Measurements from ENCODE around the gene ANO6.
"Not testable (repeated sequence)": the region's sequence is repeated elsewhere in the genome, so short reads cannot be mapped to it uniquely, and the experiment has no call there.

ANO6 gene

DNA sequence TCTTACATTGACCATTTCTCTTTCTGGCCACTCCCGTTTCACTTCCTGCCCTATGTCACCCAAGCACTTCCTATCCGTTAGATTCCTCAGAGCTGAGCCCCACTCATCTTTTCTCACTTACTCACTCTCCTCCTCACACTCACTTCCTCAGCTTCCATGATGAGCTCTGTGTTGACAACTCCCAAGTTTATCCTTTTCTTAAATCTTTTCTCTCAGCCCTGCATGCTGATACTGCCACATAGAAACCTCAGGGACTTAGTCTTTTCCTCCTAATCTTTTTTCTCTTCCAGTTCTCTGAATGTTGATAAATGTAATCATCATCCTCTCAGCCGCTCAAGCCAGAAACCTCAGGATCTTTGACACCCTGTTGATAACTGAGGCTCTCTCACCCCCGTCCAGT is 99.6 kb downstream of the ANO6 start:
- DNase-seq: no peak

DNA sequence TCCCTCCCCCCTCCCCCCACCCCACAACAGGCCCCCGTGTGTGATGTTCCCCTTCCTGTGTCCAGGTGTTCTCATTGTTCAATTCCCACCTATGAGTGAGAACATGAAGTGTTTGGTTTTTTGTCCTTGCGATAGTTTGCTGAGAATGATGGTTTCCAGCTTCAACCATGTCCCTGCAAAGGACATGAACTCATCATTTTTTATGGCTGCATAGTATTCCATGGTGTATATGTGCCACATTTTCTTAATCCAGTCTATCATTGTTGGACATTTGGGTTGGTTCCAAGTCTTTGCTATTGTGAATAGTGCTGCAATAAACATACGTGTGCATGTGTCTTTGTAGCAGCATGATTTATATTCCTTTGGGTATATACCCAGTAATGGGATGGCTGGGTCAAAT is 101.4 kb downstream of the ANO6 start:
- not testable (repeated sequence) for DNase-seq

DNA sequence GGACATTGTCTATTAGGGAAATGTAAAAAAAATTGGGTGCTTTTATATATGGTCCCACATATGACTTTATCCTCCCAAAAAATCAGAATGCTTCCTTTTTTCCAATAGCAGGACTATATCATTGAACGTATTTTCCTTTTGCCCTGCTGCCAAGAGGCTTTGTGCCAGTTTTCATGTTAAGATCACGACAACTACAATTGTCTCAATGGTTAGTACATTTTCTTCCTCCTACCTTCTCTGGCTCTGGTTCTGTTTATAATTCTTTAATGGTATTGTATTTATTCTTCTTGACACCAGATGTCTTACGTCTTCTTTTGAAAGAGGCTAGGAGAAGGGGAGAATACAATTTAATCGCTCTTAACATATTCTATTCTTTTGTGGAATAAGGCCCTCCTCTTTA is 106.9 kb downstream of the ANO6 start:
- no peak for DNase-seq

- no peak for DNase-seq
Observed at GRCh38 chr12:45324391-45324790, 108.5 kb downstream of the ANO6 start.

DNA sequence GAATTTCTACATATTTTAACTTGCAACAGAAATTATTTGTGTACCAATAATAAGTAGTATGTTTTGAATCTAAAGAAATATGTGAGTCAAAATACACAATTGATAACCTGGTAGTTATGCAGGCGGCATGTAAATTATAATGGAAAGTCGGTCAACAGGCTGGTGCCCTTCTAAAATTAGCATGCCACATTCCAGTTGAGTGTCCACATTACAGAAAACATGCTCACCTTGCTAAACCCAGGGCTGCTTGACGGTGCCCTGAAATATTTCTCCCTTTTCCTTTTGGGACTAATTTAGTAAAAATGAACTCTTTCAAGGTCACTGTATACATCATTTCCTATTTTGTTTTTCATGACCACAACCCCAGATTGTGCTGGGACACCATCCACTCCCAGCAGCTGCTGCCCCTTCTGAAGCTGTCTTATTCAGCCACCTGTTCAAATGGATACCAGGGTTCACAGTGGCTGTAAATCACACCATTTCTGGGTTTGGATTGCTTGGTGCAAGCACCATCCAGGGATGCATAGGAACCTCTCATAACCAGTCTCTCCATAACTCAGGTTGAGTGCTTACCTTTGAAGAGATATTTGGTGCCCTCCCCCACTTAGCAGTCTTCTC is 110.6 kb downstream of the ANO6 start:
- DNase-seq: no peak

GRCh38 chr12:45327823-45328383 is 112.0 kb downstream of the ANO6 start:
- DNase-seq: no peak

DNA sequence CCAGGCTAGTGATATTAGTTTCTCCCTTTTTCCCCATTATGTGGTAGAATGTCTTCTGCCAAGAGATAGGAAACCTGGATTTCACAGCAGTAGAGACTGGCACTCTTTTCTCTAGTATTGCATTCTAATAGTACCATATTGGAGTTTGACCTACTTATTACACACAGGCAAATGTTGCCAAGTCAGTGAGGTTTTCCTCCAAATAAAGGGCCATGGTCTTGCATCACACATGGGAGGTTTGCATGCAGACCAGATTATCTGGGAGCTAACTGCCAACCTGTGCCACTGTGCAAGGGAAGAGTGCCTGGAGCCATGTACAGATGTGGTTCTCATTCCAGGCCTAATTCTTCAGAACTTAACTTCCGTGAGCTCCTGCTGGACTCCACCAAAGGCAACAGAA is 113.3 kb downstream of the ANO6 start:
- DNase-seq: no peak

DNA sequence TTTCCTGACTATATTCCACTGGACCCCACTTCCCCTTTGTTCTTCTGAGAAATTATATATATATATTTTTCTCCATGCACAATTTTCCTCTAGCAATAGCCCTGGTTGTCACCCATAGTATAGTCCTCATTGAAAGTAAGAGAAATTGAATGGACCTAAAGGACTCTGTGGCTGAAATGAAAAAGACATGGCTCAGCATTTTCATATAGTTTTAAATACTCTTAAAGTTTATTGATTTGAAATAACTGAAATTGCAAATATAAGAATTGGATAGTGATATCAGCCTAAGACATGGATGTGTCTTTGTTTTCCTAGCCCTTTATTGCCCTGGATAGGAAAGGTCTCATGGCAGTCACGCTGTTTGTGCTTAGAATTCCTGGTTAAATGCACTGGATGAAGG is 113.8 kb downstream of the ANO6 start:
- no peak for DNase-seq

GRCh38 chr12:45331552-45331951 is 115.7 kb downstream of the ANO6 start:
- DNase-seq: no peak

GRCh38 chr12:45334396-45334795 is 118.5 kb downstream of the ANO6 start:
- no peak for DNase-seq

- DNase-seq: no peak
Observed at GRCh38 chr12:45336331-45336730, 120.4 kb downstream of the ANO6 start.

DNA sequence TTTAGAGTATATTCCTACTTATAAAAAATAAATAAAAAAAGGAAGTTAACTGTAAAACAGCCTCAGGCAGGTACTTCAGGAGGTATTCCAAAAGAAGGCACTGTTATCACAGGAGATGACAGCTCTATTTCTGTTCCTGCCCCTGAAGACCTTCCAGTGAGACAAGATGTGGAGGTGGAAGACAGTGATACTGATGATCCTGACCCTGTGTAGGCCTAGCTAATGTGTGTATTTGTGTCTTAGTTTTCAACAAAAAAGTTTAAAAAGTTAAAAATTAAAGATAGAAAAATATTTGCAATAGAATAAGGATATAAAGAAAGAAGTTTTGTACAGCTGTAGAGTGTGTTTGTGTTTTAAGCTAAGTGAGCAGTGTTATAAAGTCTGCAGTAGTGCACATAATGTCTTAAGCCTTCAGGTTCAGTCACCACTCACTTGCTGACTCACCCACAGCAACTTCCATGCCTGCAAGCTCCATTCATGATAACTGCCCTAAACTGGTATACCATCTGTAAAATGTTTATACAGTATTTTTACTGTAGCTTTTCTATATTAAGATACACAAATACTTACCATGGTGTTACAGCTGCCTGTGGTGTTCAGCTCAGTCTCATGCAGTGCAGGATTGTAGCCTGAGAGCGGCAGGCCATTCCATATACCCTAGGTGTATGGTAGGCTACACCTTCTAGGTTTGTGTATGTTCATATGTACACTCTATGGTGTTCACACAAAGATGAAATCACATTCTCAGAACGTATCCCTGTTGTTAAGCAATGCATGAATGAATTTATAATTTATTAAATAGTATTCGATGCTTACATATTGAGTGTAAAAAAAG is 121.1 kb downstream of the ANO6 start:
- DNase-seq: no peak

DNA sequence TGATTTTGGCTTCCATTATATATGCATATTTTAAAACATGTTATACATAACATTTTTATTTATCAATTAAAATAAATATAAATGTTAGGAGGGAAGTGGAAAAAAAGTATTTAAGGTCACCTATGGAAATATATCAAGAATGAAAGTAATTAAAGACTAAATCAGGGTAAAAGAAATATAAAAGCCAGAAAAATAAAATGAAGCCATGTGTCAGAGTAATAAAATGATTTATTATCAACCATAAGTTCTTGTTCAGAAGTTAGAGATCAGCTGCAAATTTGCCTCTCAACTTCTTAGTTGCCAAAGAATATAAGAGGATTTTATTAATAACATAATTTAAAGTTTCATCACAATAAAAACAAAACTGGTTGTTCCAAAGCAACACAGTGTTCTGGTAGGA is 121.9 kb downstream of the ANO6 start:
- no peak for DNase-seq

DNA sequence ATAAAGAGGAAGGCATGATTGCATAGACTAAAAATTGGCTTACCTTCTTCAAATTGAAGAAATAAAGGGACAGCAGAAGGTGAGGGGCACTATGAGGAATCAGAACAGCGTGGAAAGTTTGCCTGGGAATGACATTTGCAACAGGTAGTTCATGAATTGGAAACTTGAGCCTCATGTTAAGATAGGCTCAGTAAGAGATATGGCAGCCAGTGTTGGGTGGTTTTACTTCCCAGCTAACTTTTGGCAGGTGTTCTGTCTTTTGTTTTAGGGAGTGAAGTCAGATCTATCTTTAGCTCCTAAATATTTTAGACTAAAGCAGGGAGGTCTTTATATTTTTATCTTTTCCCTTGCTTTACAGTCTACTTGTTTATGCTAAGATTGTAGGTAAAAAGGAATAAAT is 122.4 kb downstream of the ANO6 start:
- DNase-seq: no peak

GRCh38 chr12:45339035-45339434 is 123.1 kb downstream of the ANO6 start:
- DNase-seq: no peak

- no peak for DNase-seq
Observed at GRCh38 chr12:45342171-45342570, 126.3 kb downstream of the ANO6 start.

DNA sequence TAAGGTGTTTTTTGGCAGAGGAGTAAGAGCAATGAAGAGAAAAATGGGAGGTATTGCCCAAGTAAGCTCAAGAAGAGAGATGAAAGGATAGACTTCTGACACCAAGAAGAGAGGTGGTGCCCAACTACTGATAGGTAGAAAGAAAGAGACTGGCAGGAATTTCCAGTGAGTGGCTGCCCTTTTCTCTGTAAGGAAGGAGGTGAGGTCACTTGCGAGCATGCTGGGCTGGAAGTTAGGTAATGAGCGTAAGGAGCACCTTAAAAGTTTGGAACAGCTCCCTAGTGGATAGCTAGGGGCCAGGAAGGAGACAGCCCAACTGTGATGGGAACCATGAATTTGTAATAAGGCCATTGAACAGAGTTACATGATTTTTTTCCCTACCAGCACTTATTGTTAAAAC is 127.0 kb downstream of the ANO6 start:
- DNase-seq: no peak

DNA sequence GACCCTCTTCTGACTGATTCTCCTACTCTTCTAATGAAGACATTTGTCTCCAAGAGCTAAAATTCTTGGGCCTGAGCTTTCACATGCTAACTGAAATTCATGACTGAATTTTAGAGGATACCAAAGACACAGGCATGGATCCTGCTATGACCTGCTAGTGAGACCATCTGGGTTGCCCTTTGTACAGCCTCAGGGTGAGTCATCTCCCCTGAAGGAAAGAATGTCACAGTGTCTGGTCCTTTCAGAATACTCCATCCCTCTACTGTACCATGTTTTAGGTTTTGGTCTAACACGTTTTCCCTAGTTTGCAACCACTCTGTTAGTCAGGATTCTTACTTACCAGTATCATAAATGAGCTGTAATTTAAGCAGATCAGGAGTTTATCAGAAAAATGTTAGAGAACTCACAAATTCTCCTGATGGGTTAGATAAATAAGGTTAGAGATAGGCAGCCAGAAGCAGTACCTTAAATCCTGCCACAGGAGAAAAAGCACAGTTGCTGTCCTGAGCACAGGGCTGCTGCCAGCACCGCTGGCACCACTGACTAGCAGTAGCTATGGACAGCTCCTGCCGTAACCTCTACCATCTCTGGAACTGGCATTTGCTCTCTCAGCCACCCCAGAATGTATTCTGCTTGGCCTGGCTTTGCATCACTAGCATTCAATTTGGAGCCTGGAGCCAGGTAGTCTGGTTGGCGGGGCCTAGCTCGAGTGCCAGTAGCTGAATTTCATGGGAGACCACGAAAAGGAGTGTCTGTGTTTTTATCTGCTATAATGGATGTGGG is 127.6 kb downstream of the ANO6 start:
- DNase-seq: no peak

DNA sequence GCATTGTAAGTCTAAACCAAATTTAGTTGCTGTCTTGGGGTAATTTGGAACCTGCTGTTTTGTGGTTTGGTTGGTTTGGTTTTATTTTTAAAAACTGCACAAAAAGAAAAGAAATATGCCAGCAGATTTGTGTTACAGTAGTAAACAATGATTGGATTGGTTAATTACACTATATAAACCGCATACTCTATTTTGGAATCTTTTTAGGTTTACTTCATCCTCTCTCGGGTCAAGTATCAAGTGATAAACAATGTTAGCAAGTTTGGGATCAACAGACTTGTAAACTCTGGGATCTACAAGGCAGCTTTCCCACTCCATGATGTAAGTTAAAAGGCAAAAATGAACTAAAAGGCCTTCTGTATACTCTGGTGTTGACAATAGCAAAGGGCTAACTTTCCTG is 132.4 kb downstream of the ANO6 start:
- DNase-seq: no peak

- no peak for DNase-seq
Observed at GRCh38 chr12:45348986-45349385, 133.1 kb downstream of the ANO6 start.

GRCh38 chr12:45349916-45350315 is 134.0 kb downstream of the ANO6 start:
- DNase-seq: no peak

GRCh38 chr12:45350861-45351260 is 135.0 kb downstream of the ANO6 start:
- no peak for DNase-seq

- no peak for DNase-seq
Observed at GRCh38 chr12:45351921-45352670, 136.2 kb downstream of the ANO6 start.
